MM.1S (cell line): Measurements from ENCODE around the gene CSRP2.

ENCODE experiments used
- DNase-seq: peaks from one replicate; pipeline ENCODE4 v3.0.0-alpha.2; 2015
- H2AFZ ChIP-seq: fragments of 300-600 bp; sonication (generic); 2 replicates; pipeline ENCODE4 v1.6.0; 2016; ENCODE audit warnings: antibody characterized with exemption, low read length
- H3F3A ChIP-seq: fragments of 300-600 bp; sonication (generic); 2 replicates; pipeline ENCODE4 v1.6.1; 2016; ENCODE audit warnings: mild to moderate bottlenecking, antibody characterized with exemption, low read length, moderate library complexity, mixed read lengths; ENCODE audit not compliant: insufficient read depth
- H3K27ac ChIP-seq: fragments of 300-600 bp; sonication (generic); 2 replicates; pipeline ENCODE4 v1.5.1; 2016; ENCODE audit warnings: mild to moderate bottlenecking, low read length
- H3K27me3 ChIP-seq: fragments of 300-600 bp; sonication (generic); replicated peaks from 2 replicates; pipeline ENCODE4 v1.6.0; 2016; ENCODE audit warnings: low read length; ENCODE audit not compliant: insufficient read depth
- H3K36me3 ChIP-seq: fragments of 300-600 bp; sonication (generic); replicated peaks from 2 replicates; pipeline ENCODE4 v1.6.1; 2016; ENCODE audit warnings: mild to moderate bottlenecking, low read length, mixed read lengths; ENCODE audit not compliant: insufficient read depth
- H3K4me1 ChIP-seq: fragments of 300-600 bp; sonication (generic); 2 replicates; pipeline ENCODE4 v1.6.1; 2016; ENCODE audit warnings: low read length, mixed read lengths
- H3K4me2 ChIP-seq: fragments of 300-600 bp; sonication (generic); 2 replicates; pipeline ENCODE4 v1.6.0; 2016; ENCODE audit warnings: low read depth, low read length
- H3K4me3 ChIP-seq: fragments of 300-600 bp; sonication (generic); 2 replicates; pipeline ENCODE4 v1.5.1; 2016; ENCODE audit warnings: low read length, mixed read lengths
- H3K79me2 ChIP-seq: fragments of 300-600 bp; sonication (generic); 2 replicates; pipeline ENCODE4 v1.6.1; 2016; ENCODE audit warnings: mixed run types, low read length, mixed read lengths
- H3K9ac ChIP-seq: fragments of 300-600 bp; sonication (generic); 2 replicates; pipeline ENCODE4 v1.6.1; 2016; ENCODE audit warnings: low read length, mixed read lengths
- H3K9me2 ChIP-seq: fragments of 300-600 bp; sonication (generic); replicated peaks from 2 replicates; pipeline ENCODE4 v1.6.1; 2016; ENCODE audit warnings: mild to moderate bottlenecking, low read length, mixed read lengths; ENCODE audit not compliant: insufficient read depth
- H3K9me3 ChIP-seq: fragments of 300-600 bp; sonication (generic); replicated peaks from 2 replicates; pipeline ENCODE4 v1.6.1; 2016; ENCODE audit warnings: mild to moderate bottlenecking, low read length, mixed read lengths; ENCODE audit not compliant: insufficient read depth
- H4K20me1 ChIP-seq: fragments of 300-600 bp; sonication (generic); 2 replicates; pipeline ENCODE4 v1.6.1; 2016; ENCODE audit warnings: mild to moderate bottlenecking, low read length, moderate library complexity, mixed read lengths; ENCODE audit not compliant: insufficient read depth
- CTCF ChIP-seq: fragments of 300-600 bp; sonication (generic); IDR thresholded peaks from 2 replicates; pipeline ENCODE4 v1.5.1; 2016; ENCODE audit warnings: antibody characterized with exemption, low read length, mixed read lengths
- EZH2 ChIP-seq: fragments of 300-600 bp; sonication (generic); optimal IDR thresholded peaks from 2 replicates; pipeline ENCODE3; 2017; ENCODE audit warnings: low read depth, mild to moderate bottlenecking, antibody characterized with exemption, low read length, mixed read lengths
- EZH2phosphoT487 ChIP-seq: fragments of 300-600 bp; sonication (generic); IDR thresholded peaks from 2 replicates; pipeline ENCODE4 v1.6.1; 2018; ENCODE audit warnings: antibody characterized with exemption, low read length

Gene CSRP2

GRCh38 chr12:76915361-76916169, 36.7 kb upstream of the CSRP2 start:
- no peaks in the 10 kb centered on the region for H3K27me3 ChIP-seq
- H3F3A ChIP-seq = no peaks in the 10 kb centered on the region
- no peak overlapping the region for H2AFZ ChIP-seq

GRCh38 chr12:76914102-76914859, 35.5 kb upstream of the CSRP2 start:
- H3K4me1 ChIP-seq = no peaks in the 10 kb centered on the region

More at GRCh38 chr12:76915361-76916169, 36.7 kb upstream of the CSRP2 start:
- H3K36me3 ChIP-seq = no peaks in the 10 kb centered on the region
- H3K9me2 ChIP-seq = no peaks in the 10 kb centered on the region
- DNase-seq = no peak
- no peak for TF ChIP-seq EZH2
- TF ChIP-seq EZH2phosphoT487 = no peak
- no peak for TF ChIP-seq CTCF
- no peak overlapping the region for H3K27ac ChIP-seq
- H3K4me3 ChIP-seq = no peak overlapping the region
- H3K9me3 ChIP-seq = no peaks in the 10 kb centered on the region
- no peaks in the 10 kb centered on the region for H3K4me1 ChIP-seq
- H4K20me1 ChIP-seq = no peaks in the 10 kb centered on the region
- no peaks in the 10 kb centered on the region for H3K79me2 ChIP-seq
- no peak overlapping the region for H3K4me2 ChIP-seq
- no peak overlapping the region for H3K9ac ChIP-seq

DNA sequence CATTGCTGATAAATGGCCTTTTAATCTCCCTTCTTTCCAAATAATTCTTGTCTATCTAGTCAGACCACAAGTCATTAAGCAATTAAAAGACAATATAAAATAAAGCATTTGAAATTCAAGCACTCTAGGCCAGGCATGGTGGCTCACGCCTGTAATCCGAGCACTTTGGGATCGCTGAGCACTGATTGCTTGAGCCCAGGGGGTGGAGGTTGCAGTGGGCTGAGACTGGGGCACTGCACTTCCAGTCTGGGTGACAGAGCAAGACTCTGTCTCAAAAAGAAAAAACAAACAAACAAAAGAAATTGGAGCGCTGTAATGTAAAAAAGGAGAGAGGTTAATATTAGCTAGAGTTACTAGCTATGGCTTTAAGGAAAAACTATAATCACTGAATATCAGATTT, 30.5 kb upstream of the CSRP2 start:
- Histone ChIP-seq H2AFZ (no peak overlapping the region), H3K27me3 (no peaks in the 10 kb centered on the region), H3K9ac (no peak overlapping the region), H3K9me2 (no peaks in the 10 kb centered on the region), H3K9me3 (no peaks in the 10 kb centered on the region), H3K36me3 (no peaks in the 10 kb centered on the region), H3K4me1 (no peaks in the 10 kb centered on the region), H3F3A (no peaks in the 10 kb centered on the region), H3K4me3 (no peak overlapping the region), H4K20me1 (no peaks in the 10 kb centered on the region), H3K79me2 (no peaks in the 10 kb centered on the region), H3K4me2 (no peak overlapping the region), H3K27ac (no peak overlapping the region)
- DNase-seq = no peak
- TF ChIP-seq EZH2phosphoT487 = no peak
- no peak for TF ChIP-seq EZH2
- no peak for TF ChIP-seq CTCF

More at GRCh38 chr12:76914102-76914859, 35.5 kb upstream of the CSRP2 start:
- Histone ChIP-seq H3F3A (no peaks in the 10 kb centered on the region), H3K27me3 (no peaks in the 10 kb centered on the region), H3K9me2 (no peaks in the 10 kb centered on the region), H3K27ac (no peak overlapping the region), H3K4me2 (no peak overlapping the region), H3K36me3 (no peaks in the 10 kb centered on the region), H3K9me3 (no peaks in the 10 kb centered on the region), H3K79me2 (no peaks in the 10 kb centered on the region), H4K20me1 (no peaks in the 10 kb centered on the region), H3K4me3 (no peak overlapping the region), H2AFZ (no peak overlapping the region), H3K9ac (no peak overlapping the region)
- TF ChIP-seq EZH2phosphoT487 (no peak), EZH2 (no peak), CTCF (no peak)
- no peak for DNase-seq
